DND-41 (cell line): ENCODE results near the gene RGL4.

Experiments used
- ATAC-seq: fragments of 200-7000 bp; cut with Tn5 transposase; 3 replicates; pipeline ENCODE4 v1.9.1; 2021; ENCODE audit warnings: low read depth; ENCODE audit not compliant: insufficient read depth
- DNase-seq: peaks from one replicate; pipeline ENCODE4 v3.0.0-alpha.2; 2020
- H2AFZ ChIP-seq: 2 replicates; pipeline ENCODE4 v1.6.0; 2012; ENCODE audit warnings: low read depth, low read length
- H3K27ac ChIP-seq: 2 replicates; pipeline ENCODE4 v1.5.1; 2012; ENCODE audit warnings: low read length, inconsistent platforms
- H3K27me3 ChIP-seq: fragments of 200-600 bp; sonication (generic); 2 replicates; pipeline ENCODE4 v1.6.0; 2012; ENCODE audit warnings: low read length, mild to moderate bottlenecking, inconsistent platforms; ENCODE audit not compliant: insufficient read depth, poor library complexity
- H3K36me3 ChIP-seq: 2 replicates; pipeline ENCODE4 v1.5.1; 2012; ENCODE audit warnings: low read length, inconsistent platforms; ENCODE audit not compliant: insufficient read depth
- H3K4me1 ChIP-seq: 2 replicates; pipeline ENCODE4 v1.5.1; 2012; ENCODE audit warnings: mild to moderate bottlenecking, low read length; ENCODE audit not compliant: insufficient read depth
- H3K4me2 ChIP-seq: 2 replicates; pipeline ENCODE4 v1.6.0; 2012; ENCODE audit warnings: mild to moderate bottlenecking, moderate library complexity, low read length, inconsistent platforms; ENCODE audit not compliant: insufficient read depth
- H3K4me3 ChIP-seq, 2 experiments: fragments of 200-600 bp in 1 of 2; shearing (Covaris generic) in 1 of 2; 2 replicates each; pipeline ENCODE4 v1.5.1; 2012 to 2016; ENCODE audit warnings: inconsistent platforms in 2 of 2, low read length in 2 of 2, mild to moderate bottlenecking in 2 of 2, low read depth in 1 of 2, moderate library complexity in 1 of 2
- H3K79me2 ChIP-seq: 2 replicates; pipeline ENCODE4 v1.6.0; 2012; ENCODE audit warnings: low read length, inconsistent platforms; ENCODE audit not compliant: insufficient read depth
- H3K9ac ChIP-seq: 2 replicates; pipeline ENCODE4 v1.6.0; 2012; ENCODE audit warnings: low read depth, mild to moderate bottlenecking, inconsistent platforms, low read length, moderate library complexity
- H3K9me3 ChIP-seq: 2 replicates; pipeline ENCODE4 v1.5.1; 2012; ENCODE audit warnings: low read length, moderate library complexity, mild to moderate bottlenecking, inconsistent platforms; ENCODE audit not compliant: insufficient read depth, severe bottlenecking
- H4K20me1 ChIP-seq: 2 replicates; pipeline ENCODE4 v1.6.0; 2012; ENCODE audit warnings: low read length; ENCODE audit not compliant: insufficient read depth
- EZH2 ChIP-seq: IDR thresholded peaks from 3 replicates; pipeline ENCODE4 v1.6.1; 2012; ENCODE audit warnings: borderline replicate concordance, low read depth, mild to moderate bottlenecking, moderate library complexity, low read length, inconsistent platforms; ENCODE audit not compliant: severe bottlenecking
- TF ChIP-seq, protein P1 (sequence below): IDR thresholded peaks from 2 replicates; pipeline ENCODE4 v1.5.1; 2012; ENCODE audit warnings: borderline replicate concordance, low read length, moderate library complexity, mild to moderate bottlenecking; ENCODE audit not compliant: poor library complexity, severe bottlenecking; ENCODE audit errors: extremely low read depth

RGL4 gene

DNA sequence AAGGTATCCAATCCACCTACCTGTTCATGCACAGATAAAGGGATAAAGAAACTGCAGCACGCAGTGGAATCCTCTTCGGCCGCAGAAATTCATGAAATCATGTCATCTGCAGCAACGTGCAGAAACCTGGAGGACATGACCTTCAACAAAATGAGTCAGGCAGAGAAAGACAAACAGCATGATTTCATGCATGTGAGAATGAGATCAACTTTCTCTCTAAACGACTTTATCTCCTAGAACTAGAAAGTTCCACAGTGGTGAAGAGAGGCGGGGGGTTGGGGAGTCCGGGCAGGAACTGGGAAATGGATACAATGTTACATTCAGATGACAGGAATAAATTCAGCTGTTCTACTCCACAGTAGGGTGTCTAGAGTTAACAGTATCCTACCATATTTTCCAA lies 9.9 kb downstream of the RGL4 start:
- Histone ChIP-seq H3K27me3 (no peaks in the 10 kb centered on the region), H2AFZ (no peak overlapping the region), H3K36me3 (peaks cover 82% of the 10 kb centered on the region), H3K4me1 (peaks cover 43% of the 10 kb centered on the region), H3K4me2 (no peak overlapping the region), H3K79me2 (peaks cover 69% of the 10 kb centered on the region), H3K4me3 (no peak overlapping the region), H3K27ac (no peak overlapping the region), H4K20me1 (peaks cover 25% of the 10 kb centered on the region; the same call in 1 of the 2 replicates), H3K9me3 (no peaks in the 10 kb centered on the region), H3K9ac (no peak overlapping the region)
- TF ChIP-seq, protein P1, sequence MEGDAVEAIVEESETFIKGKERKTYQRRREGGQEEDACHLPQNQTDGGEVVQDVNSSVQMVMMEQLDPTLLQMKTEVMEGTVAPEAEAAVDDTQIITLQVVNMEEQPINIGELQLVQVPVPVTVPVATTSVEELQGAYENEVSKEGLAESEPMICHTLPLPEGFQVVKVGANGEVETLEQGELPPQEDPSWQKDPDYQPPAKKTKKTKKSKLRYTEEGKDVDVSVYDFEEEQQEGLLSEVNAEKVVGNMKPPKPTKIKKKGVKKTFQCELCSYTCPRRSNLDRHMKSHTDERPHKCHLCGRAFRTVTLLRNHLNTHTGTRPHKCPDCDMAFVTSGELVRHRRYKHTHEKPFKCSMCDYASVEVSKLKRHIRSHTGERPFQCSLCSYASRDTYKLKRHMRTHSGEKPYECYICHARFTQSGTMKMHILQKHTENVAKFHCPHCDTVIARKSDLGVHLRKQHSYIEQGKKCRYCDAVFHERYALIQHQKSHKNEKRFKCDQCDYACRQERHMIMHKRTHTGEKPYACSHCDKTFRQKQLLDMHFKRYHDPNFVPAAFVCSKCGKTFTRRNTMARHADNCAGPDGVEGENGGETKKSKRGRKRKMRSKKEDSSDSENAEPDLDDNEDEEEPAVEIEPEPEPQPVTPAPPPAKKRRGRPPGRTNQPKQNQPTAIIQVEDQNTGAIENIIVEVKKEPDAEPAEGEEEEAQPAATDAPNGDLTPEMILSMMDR = no peak
- no peak for TF ChIP-seq EZH2
- no peak for DNase-seq
- no peak for ATAC-seq

GRCh38 chr22:23704062-23704461 lies 13.2 kb downstream of the RGL4 start:
- H3K36me3 ChIP-seq = peaks cover 96% of the 10 kb centered on the region
- ATAC-seq = no peak
- H3K4me3 ChIP-seq = no peak overlapping the region
- no peak overlapping the region for H3K9ac ChIP-seq
- peaks cover 22% of the 10 kb centered on the region; the same call in 1 of the 2 replicates for H4K20me1 ChIP-seq
- no peaks in the 10 kb centered on the region for H3K27me3 ChIP-seq
- H2AFZ ChIP-seq = no peak overlapping the region
- H3K79me2 ChIP-seq = peaks cover 70% of the 10 kb centered on the region
- no peak overlapping the region for H3K27ac ChIP-seq
- H3K4me2 ChIP-seq = no peak overlapping the region
- no peak for TF ChIP-seq EZH2
- TF ChIP-seq, protein P1 = no peak
- no peaks in the 10 kb centered on the region for H3K9me3 ChIP-seq
- DNase-seq = no peak
- H3K4me1 ChIP-seq = 0 out of 2 replicates have a peak, but pooled peaks cover 15% of the 10 kb centered on the region

- peaks cover 22% of the 10 kb centered on the region; the same call in 1 of the 2 replicates for H4K20me1 ChIP-seq
- H2AFZ ChIP-seq = no peak overlapping the region
- ATAC-seq = no peak
- H3K9ac ChIP-seq = no peak overlapping the region
- no peak overlapping the region for H3K4me3 ChIP-seq
- no peak for DNase-seq
- H3K36me3 ChIP-seq = peaks cover 100% of the 10 kb centered on the region
- no peaks in the 10 kb centered on the region for H3K27me3 ChIP-seq
- no peak overlapping the region for H3K27ac ChIP-seq
- no peak for TF ChIP-seq EZH2
- TF ChIP-seq, protein P1 = no peak
- no peak overlapping the region for H3K4me2 ChIP-seq
- H3K4me1 ChIP-seq = 0 out of 2 replicates have a peak, but pooled peaks cover 15% of the 10 kb centered on the region
- peaks cover 67% of the 10 kb centered on the region for H3K79me2 ChIP-seq
- no peaks in the 10 kb centered on the region for H3K9me3 ChIP-seq
These were observed 14.0 kb downstream of the RGL4 start for GRCh38 chr22:23704829-23705228.
